ENCODE results near the gene BAX. TPM values are rescaled to one million over a fixed set of nuclear protein-coding genes. Genes with fewer than 3 reads are reported as not detected.

Gene BAX
- total and polyA plus RNA-seq, 9 of the 15 experiments (the other 6 are each of a cell fraction or from before 2014, with no cell fraction given): 3.2 to 95.4 (median 44.5) TPM

- intact Hi-C loops (cut with micrococcal nuclease): no loop called here
- Histone ChIP-seq H3K4me1 (replicated peaks in 1 of 2; ENCODE audit: control insufficient read depth in 2 of 2, insufficient read depth in 2 of 2, low read length in 2 of 2) (peaks cover 0 to 3% of the 10 kb centered on the region in 2 experiments; a peak in 1 of 5 replicates), H3K4me2 (ENCODE audit: insufficient read depth, low read length) (no peak overlapping the region), H4K20me1 (replicated peaks; ENCODE audit: control insufficient read depth, insufficient read depth, low read length) (no peaks in the 10 kb centered on the region), H3K27ac (ENCODE audit: extremely low read depth, low read depth, low read length) (no peak overlapping the region), H3K4me3 (no peak overlapping the region), H3K79me2 (ENCODE audit: control insufficient read depth, insufficient read depth, low read length) (no peaks in the 10 kb centered on the region), H3K36me3 (ENCODE audit: control insufficient read depth, insufficient read depth, low read length) (peaks cover 81% of the 10 kb centered on the region), H3K9ac (ENCODE audit: insufficient read depth in 1 of 2, low read depth in 2 of 2, low read length in 2 of 2) (peak overlapping the region in 1 of 2 experiments; percentile 31; a peak in 1 of 4 replicates), H3K9me3 (replicated peaks; ENCODE audit: control insufficient read depth, insufficient read depth, low read depth, low read length) (no peaks in the 10 kb centered on the region), H3K27me3 (ENCODE audit: control insufficient read depth in 2 of 2, insufficient read depth in 2 of 2, low read length in 2 of 2) (no peaks in the 10 kb centered on the region), H2AFZ (ENCODE audit: low read depth, low read length) (no peak overlapping the region), H3K9me1 (ENCODE audit: control insufficient read depth, insufficient read depth, low read length) (no peaks in the 10 kb centered on the region)
- POLR2A ChIA-PET: interaction anchor here (0.6 to 3.2 kb wide), 6 partner anchors 11 to 560 kb away, joined by 3 to 18 read pairs (median 4); partner anchors contain the start of genes NUCB1 and TULP2
- DNase-seq (ENCODE audit: extremely low read depth in 1 of 4, low spot score in 3 of 4) (peak in 1 of 4 experiments; percentile 59), ATAC-seq (peak; percentile 83), FAIRE-seq (peak; percentile 87)
- BruUV-seq (replicated peaks): no TSS peak
- CTCF ChIA-PET (ENCODE audit: low intra/inter-chr PET ratio): no interaction called here
- 89% methylated on average over 9 of the region's 9 CpGs for WGBS (ENCODE audit: insufficient coverage, low coverage, missing lambda C conversion rate)
- in situ Hi-C loops (cut with MboI): no loop called here
- TF ChIP-seq AFF1 (IDR thresholded peaks at IDR 0.05; ENCODE audit: low read depth in 1 of 2, partially characterized antibody in 2 of 2): peak in 1 of 2 experiments; percentile 98
- peak; percentile 94 for TF ChIP-seq HCFC1 (IDR thresholded peaks at IDR 0.05; ENCODE audit: low read depth, low read length)
- 0 out of 2 replicates have a peak, but pooled peaks have one; percentile 60 for TF ChIP-seq ZNF644 (tag; IDR thresholded peaks at IDR 0.05; ENCODE audit: low read depth)
- TF ChIP-seq, protein P1, sequence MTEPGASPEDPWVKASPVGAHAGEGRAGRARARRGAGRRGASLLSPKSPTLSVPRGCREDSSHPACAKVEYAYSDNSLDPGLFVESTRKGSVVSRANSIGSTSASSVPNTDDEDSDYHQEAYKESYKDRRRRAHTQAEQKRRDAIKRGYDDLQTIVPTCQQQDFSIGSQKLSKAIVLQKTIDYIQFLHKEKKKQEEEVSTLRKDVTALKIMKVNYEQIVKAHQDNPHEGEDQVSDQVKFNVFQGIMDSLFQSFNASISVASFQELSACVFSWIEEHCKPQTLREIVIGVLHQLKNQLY (CRISPR knock-in tag; conservative IDR thresholded peaks at IDR 0.05): no peak
- TF ChIP-seq SIN3A (IDR thresholded peaks at IDR 0.05; ENCODE audit: borderline replicate concordance in 2 of 2, control insufficient read depth in 1 of 2, low read depth in 2 of 2, low read length in 2 of 2): no peak
- no peak for TF ChIP-seq LARP7 (IDR thresholded peaks at IDR 0.05)
- no peak for TF ChIP-seq IRF9 (tag; IDR thresholded peaks at IDR 0.05)
- TF ChIP-seq, protein P2, sequence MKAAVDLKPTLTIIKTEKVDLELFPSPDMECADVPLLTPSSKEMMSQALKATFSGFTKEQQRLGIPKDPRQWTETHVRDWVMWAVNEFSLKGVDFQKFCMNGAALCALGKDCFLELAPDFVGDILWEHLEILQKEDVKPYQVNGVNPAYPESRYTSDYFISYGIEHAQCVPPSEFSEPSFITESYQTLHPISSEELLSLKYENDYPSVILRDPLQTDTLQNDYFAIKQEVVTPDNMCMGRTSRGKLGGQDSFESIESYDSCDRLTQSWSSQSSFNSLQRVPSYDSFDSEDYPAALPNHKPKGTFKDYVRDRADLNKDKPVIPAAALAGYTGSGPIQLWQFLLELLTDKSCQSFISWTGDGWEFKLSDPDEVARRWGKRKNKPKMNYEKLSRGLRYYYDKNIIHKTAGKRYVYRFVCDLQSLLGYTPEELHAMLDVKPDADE (conservative IDR thresholded peaks at IDR 0.05; ENCODE audit: control insufficient read depth, low read depth, low read length): peak; percentile 83; the same call in 1 of the 2 replicates
- TF ChIP-seq SIX5 (IDR thresholded peaks at IDR 0.05; ENCODE audit: borderline replicate concordance in 1 of 2, insufficient read depth in 1 of 2, low read depth in 1 of 2, low read length in 2 of 2): peak; percentile 91 to 97
- TF ChIP-seq MBD2 (IDR thresholded peaks at IDR 0.05; ENCODE audit: borderline replicate concordance, low read depth): peak; percentile 57; the same call in 1 of the 2 replicates
- no peak for TF ChIP-seq YBX1 (IDR thresholded peaks at IDR 0.05)
- TF ChIP-seq NFE2 (IDR thresholded peaks at IDR 0.05; ENCODE audit: low read depth): no peak
- TF ChIP-seq ESRRB (CRISPR knock-in tag; IDR thresholded peaks at IDR 0.05; ENCODE audit: borderline replicate concordance): no peak
Observed at GRCh38 chr19:48913114-48913889, 41.4 kb upstream of the BAX start.
